ENCODE data around the gene CRIP1.

The CRIP1 gene

DNA sequence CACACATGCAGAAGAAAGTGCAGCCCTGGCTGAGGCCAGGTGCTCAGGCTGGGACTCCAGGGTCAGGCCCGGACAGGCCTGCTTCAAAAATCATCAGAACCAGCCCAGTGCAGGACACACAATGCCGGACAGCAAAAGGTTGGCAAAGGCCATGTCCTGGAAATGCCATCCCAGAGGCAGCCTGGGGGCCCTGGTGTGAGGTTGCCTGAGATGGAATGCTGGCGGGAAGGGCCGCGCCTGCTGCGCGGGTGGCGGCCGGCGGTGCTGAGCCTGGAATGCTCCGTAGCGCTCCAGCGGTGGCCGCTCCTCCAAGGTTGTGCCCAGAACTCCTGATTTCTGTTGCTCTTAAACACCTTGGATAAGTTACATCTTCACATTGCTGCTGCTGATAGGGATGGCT is 33.7 kb upstream of the CRIP1 start:
- no peak for DNase-seq

DNA sequence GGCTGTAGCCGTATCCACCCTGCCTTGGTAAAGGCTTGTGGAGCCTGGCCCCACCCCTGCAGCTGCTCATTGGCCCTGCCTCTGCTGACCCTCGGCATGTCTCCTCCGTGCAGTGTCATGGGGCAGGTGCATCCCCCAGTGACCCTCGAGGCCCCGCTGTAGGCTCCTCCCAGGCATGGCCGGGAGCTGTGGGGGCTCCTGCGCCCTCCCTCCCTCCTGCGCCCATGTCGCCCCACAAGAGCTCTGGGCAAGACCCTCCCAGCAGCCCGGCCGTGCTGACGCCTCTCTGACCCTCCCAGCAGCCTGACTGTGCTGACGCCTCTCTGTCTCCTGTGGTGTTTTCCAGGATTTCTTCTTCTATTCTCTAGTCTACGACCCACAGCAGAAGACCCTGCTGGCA is 32.8 kb upstream of the CRIP1 start:
- no peak for DNase-seq

DNA sequence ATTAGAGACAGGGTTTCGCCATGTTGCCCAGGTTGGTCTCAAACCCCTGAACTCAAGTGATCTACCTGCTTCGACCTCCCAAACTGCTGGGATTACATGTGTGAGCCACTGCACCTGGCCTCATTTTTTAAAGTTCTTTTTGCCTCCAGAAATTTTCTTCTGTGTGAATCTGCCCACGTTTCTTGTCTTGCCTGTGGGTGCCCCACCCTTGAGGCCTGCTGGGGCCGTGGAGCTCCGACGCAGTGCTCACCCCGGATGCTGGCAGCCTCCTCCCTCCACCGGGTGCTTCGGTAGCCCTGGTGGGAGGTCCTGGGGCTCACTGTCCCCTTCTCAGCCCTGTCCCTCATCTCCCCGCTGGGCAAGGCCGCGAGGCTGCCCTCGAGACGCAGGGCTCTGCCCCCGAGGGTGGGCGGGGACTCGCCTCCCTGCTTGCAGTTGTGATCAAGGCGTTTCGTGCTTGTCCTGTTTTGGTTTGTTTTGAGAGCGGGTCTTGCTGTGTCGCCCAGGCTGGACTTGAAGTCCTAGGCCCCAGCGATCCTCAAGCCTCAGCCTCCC is 31.5 kb upstream of the CRIP1 start:
- no peak for DNase-seq

DNA sequence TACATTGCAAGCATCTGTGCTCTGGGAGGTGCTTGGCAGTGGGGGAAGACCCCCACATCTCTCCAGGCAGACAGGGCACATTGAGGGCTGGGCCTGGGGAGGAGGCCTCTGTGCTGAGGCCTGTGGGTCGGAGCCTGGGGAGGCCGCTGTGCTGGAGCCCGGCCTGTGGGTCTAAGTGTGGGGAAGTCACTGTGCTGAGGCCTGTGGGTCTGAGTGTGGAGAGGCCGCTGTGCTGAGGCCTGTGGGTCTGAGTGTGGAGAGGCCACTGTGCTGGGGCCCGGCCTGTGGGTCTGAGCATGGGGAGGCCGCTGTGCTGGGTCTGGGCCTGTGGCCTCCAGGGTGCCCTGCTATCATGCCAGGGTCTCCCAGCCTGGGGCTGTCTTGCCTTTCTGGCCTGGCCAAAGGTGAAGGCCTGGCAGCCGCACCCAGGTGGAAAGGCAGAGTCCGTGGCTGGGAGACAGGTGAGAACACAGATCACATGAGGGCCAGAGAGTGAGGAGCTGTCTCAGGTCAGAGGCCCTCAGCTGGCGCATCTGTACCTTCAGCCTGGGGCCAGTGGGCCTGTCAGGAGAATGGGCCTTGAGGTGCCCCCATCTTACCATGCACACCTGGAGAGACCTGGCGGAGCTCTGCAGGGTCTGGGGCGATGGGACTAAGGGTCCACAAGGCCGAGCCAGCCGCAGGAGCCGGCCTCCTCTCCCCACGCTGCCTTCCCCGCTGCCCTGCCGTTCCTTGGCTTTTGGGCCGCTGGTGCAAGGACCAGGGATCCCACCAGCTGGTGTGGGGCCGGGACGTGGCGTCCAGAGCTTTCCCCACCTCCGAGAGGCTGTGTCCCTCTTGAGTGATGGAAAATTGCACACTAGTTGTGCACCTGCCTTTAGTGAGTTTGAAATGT is 30.7 kb upstream of the CRIP1 start:
- no peak for DNase-seq

DNA sequence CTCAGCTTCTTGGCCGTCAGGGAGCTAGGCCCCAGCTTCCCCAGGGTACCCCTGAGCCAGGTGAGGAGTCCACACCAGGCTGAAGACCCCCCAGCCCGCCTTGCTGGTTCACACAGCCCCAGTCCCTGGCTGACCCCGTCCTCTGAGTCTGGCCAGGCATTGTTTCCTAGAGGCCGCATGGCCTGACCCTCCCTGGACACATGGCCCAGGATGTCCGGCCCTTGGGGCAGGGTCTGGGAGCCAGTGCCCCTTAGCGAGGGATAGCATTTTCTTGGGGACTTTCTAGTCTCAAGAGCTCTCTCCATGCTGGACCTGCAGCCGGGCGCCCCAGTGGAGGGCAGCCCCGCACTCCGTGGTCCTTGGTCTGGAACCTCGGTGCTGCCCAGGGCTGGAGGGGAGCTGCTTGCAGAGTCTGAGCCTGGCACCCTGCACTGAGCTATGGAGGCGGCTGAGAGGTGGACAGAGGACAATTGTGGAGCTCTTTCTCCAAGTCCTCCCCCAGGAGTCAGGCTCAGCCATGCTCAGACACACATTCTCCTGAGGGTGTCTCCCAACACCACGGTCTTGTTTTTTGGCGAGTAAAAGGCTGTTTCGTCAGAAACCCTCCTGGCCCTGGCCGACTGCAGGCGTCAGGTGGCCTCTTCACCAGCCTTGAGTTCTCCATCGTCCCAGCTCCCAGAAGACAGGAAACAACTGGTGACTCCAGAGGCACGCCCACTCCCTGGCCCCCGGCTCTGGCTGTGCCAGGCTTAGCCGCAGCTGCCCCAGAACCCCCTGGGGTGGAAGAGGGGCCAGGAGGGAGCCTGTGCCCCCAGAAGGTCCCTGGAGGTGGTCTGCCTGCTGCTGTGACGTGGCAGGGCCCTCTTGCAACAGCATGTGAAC is 29.7 kb upstream of the CRIP1 start:
- DNase-seq, result no peak

DNA sequence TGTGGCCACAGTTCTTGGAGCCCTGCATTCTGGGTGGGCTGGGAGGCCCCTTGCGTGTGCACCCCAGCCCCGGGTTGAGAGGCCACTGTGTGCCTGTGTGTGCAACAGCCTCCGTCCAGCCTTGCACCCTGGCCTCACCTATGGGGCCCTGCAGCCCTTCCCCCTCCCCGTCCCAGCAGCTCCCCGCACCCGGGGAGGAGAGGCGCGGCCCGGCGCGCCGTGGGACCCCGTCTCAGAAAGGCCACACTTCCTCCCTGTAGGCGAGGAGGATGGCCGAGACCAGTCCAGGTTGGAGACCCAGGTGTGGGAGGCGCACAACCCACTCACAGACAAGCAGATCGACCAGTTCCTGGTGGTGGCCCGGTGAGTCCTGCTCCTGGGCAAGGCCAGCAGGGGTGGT is 28.7 kb upstream of the CRIP1 start:
- no peak for DNase-seq

DNA sequence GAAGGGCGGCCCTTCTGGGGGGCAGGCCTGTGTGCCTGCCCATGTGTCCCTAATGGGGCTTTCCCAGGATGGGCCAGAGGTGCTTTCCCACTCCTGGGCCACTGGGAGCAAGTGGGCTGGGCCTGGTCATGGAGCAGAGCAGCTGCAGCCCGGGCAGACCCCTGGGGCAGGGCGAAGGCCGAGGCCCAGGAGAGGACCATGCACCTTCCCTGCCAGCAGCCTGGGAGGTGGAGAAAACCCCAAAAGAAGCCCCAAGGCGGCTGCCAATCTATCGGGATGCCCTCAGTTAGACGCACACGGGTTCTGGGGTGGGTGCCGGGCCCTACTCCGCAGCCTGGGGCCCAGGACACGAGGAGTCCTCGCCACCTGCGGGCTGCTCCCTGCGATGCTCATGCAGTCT is 28.1 kb upstream of the CRIP1 start:
- no peak for DNase-seq

DNA sequence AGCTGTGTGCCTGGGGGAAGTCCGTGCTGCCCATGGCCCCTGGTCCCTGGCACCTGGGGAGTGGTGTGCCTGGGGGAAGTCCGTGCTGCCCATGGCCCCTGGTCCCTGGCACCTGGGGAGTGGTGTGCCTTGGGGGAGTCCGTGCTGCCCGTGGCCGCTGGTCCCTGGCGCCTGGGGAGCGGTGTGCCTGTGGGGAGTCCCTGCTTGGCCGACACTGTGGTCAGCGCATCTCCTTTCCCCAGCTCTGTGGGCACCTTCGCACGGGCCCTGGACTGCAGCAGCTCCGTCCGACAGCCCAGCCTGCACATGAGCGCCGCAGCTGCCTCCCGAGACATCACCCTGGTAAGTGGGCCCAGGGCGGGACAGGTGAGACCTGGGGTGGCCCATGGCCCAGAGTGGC is 26.6 kb upstream of the CRIP1 start:
- DNase-seq, result no peak

DNA sequence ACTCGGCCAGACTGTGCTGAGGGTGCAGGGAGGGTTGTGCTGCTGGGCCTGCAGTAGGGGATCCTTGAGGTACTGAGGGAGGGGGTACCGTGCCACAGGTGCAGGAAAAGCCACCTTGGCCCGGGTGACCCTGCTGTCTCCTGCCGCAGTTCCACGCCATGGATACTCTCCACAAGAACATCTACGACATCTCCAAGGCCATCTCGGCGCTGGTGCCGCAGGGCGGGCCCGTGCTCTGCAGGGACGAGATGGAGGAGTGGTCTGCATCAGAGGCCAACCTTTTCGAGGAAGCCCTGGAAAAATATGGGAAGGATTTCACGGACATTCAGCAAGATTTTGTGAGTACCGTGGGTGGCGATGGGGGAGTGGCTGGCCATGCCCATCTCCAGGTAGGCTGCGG is 26.1 kb upstream of the CRIP1 start:
- no peak for DNase-seq

DNA sequence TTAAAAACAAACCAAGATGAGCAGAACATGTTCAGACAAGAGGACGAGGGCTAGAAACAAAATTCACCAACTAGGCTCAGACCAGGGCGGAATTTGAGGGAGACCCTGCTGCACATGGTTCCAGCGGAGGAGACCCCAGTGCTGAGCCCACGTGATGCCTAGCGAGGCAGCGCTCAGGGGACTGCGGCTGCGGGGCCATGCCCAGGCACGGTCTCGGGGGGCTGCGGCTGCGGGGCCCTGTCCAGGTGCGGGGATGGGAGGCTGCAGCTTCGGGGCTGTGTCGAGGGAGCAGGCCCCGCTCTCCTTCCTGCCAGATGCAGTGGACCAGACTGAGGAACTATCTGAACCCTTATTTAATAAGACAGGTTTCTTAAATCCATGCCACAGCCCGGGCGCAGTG is 24.8 kb upstream of the CRIP1 start:
- no peak for DNase-seq

DNA sequence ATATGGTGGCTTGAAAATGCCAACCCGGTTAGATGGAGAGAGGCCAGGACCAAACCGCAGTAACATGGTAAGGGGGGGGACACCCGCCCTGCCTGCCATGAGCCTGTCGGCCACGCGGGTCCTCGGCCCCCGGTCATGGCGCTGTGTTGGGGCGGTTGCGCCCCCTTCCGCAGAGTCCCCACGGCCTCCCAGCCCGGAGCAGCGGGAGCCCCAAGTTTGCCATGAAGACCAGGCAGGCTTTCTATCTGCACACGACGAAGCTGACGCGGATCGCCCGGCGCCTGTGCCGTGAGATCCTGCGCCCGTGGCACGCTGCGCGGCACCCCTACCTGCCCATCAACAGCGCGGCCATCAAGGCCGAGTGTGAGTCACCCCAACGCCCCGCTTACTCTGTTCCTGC is 22.2 kb upstream of the CRIP1 start:
- no peak for DNase-seq

DNA sequence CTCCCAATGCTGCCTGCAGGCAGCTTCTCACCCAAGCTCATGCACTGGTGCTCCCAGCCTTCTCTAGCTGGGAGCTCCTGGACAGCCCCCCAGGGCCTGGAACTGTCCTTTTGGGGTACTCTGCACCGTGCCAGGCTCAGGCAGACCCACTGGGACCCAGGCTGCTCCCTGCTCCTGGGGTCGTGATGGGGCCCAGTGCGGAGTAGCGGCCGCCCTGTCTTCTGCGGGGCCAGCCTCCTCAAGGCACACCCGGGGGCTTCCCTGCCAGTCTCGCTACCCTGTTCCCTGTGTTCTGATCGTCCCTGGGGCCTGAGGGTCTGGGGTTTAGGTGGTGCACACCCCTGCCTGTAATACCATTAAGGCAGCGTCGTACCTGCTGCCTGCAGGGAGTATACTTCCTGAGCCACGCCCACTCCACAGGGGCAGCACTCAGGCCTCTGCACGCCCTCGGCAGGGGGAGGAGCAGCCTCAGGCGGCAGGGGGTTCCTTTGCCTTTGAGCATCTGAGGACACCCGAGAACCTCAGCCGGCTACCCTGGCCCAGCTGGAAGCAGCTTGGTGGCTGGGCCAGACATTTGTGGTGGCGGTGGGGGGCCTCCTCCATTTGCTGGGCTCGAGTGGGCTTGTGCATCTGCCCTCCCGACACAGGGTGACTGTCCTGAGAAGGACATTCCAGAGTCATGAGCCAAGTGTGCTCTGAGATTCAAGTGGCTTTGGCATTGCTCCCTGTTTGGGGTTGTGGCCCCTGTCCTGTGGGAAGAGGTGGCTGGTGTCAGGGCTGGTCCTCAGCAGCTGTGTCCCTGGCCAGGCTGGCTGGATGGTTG is 21.3 kb upstream of the CRIP1 start:
- no peak for DNase-seq

DNA sequence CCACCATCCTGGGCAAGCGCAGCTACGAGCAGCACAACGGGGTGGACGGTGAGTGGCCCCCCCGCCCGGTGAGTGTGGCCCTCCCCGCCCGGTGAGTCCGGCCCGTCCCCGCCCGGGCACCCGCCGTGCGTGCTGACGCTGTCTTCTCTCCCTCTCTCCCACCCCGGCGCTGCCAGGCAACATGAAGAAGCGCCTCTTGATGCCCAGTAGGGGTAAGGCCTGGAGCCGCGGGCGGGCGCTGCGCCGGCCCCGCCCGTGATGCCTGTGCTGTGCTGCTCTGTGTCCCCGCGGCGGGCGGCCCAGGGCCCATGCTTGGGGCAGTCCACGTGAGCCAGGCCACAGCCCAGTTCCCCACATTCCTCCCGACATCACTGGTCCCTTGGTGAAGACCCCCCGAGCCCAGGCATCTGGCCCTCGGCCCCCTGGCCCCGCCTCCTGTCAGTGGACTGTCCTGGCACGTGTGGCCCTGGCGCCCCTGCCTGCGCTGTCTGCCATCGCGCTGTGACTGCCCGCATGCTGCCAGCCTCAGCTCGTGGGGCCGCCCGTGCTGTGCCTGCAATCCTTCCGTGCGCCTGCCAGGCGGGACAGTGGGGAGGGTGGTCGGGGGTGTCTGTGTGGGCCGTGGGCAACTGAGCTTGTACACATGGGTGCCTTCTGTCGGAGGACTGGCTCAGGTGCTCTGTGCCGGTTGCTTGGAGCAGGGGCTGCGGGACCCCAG is 20.0 kb upstream of the CRIP1 start:
- no peak for DNase-seq

DNA sequence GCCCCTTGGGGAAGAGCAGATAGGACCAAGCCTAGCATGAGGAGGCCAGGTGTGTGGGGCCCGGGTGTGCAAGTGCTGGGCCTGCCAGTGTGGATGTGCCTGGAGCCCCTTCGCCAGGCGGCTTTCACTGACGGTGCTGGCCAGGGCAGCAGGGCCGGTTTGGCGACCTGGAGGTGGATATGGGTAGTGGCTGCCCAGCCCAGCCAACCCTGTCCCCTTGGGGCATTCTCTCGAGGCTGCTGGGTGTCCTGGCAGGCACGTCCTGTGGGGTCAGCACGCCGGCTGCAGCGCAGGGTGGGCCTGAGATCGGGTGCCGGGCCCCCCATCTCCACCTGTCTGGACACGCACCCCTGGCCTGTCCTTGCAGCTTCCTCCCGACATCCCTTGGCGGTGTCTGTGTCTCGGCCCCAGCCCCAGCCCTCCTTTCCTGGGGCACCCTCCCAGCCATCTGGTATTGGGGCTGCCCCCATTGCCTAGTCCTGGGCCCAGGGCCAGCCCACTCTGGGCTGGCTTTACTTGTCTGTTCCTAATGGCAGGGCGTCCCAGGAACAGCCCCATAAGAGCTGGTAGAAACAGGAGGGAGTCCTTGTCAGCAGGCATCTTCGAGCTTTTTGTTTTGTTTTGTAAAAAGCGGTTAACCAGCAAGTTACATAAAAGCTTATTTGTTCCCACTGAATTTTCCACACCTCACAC is 19.3 kb upstream of the CRIP1 start:
- DNase-seq, result no peak

DNA sequence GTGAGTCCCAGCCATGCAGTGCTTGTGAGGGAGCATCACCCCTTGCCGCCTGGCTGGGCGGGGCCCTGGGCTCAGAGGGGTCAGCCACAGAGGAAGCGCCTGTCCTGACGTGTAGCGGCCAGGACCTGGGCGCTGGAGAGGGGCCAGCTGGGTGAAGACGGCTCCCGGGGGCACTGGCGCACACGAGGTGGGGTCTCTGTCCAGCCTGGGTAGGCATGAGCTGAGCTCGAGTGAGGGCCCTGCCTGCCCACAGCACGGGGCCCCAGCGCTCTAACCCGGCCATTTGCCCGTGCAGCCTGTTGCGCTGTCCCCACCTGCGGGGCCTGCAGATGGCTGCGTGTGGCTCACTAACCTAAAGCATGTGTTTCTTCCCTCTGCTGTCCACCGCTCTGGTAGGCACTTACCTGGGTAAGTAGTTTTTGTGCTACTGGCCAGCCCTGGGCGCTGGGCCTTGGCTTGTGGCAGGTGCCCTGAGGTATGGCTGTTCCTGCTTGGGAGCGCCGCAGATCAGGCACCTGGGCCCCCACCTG is 18.7 kb upstream of the CRIP1 start:
- no peak for DNase-seq

DNA sequence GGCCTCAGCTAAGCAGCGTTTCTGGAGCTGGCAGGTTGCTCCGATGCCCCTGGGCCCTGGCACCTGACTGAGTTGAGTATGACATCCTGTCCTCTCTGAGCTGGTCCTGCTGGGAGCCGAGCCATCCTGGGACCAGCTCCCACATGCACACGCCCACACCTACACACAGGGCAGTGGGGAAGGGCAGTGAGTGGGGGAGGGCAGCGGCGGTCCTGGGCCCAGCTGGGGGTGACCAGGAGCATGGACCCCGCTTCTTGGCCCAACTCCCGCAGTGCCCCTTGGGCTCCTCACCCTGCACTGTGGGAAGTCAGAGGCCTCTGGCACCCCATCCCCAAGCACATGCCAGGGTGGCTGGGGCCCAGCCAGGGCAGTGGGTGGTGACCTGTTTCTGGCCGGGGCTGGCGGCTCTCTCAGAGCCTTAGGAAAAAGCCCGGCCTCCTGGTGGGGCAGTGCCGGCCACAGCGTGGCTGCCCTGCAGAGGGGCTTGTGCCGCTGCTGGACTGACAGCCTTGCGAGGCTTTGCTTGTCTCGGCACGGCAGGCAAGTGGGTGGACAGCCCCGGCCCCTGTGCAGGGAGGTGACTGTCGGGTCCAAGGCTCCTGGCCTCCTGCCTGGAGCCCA is 18.0 kb upstream of the CRIP1 start:
- DNase-seq, result no peak

DNA sequence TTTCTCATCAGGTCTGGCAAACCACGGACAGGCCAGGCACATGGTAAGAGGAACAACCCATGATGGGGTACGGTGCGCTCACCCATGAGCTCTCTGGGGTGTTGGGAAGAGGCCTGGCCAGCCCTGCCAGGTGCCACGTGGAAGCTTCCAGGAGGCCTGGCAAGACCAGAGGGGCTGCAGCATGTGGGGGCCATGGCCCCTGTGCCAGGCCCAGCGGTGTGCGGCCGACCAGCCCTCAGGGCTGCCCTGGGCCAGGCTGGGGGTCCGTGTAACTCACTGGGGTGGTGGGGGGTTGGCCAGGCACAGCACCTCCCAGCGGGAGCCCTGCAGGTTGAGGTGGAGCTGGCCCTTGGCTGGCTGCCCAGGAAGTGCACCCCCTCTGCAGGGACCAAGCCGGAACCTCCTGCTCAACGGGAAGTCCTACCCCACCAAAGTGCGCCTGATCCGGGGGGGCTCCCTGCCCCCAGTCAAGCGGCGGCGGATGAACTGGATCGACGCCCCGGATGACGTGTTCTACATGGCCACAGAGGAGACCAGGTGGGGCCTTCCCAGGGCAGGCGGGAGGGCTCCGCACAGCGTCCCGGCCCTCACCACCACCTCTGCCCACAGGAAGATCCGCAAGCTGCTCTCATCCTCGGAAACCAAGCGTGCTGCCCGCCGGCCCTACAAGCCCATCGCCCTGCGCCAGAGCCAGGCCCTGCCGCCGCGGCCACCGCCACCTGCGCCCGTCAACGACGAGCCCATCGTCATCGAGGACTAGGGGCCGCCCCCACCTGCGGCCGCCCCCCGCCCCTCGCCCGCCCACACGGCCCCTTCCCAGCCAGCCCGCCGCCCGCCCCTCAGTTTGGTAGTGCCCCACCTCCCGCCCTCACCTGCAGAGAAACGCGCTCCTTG is 17.0 kb upstream of the CRIP1 start:
- DNase-seq, result no peak

DNA sequence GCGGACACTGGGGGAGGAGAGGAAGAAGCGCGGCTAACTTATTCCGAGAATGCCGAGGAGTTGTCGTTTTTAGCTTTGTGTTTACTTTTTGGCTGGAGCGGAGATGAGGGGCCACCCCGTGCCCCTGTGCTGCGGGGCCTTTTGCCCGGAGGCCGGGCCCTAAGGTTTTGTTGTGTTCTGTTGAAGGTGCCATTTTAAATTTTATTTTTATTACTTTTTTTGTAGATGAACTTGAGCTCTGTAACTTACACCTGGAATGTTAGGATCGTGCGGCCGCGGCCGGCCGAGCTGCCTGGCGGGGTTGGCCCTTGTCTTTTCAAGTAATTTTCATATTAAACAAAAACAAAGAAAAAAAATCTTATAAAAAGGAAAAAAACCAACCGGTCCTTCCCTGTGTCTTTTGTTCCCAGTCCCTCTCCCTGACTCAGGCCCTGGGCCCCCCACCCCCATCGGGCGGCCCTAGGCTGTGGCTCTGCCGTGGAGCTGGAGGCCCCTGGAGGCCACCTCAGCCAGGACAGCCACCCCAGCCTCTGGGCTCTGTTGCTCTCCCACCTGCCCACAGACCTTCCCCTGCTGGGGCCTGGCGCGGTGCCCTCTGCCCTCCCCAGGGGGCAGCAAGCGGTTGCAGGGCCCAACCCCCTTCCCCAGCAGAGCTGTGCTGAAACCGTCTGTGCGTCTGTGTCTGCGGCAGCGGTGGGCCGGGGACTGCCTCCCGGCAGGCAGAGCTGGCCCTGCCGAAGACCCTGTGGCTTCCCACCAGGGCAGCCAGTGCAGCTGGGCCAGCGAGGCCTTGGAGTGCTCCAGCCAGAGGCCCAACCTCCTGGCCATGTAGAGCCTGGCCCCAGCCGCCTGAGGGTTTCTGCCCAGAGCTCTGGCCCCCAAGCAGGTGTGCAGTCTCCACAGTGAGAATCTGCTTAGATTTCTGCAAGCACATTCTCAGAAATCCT is 16.1 kb upstream of the CRIP1 start:
- DNase-seq, result no peak

Measured in effector CD4-positive, alpha-beta T cell (primary cell).